ENCODE results near the gene MAMDC4. TPM values are rescaled to one million over a fixed set of nuclear protein-coding genes. Genes with fewer than 3 reads are reported as not detected.

The MAMDC4 gene
- polyA plus RNA-seq, 4 donors, result 6.0 to 10.6 (median 6.9) TPM

DNA sequence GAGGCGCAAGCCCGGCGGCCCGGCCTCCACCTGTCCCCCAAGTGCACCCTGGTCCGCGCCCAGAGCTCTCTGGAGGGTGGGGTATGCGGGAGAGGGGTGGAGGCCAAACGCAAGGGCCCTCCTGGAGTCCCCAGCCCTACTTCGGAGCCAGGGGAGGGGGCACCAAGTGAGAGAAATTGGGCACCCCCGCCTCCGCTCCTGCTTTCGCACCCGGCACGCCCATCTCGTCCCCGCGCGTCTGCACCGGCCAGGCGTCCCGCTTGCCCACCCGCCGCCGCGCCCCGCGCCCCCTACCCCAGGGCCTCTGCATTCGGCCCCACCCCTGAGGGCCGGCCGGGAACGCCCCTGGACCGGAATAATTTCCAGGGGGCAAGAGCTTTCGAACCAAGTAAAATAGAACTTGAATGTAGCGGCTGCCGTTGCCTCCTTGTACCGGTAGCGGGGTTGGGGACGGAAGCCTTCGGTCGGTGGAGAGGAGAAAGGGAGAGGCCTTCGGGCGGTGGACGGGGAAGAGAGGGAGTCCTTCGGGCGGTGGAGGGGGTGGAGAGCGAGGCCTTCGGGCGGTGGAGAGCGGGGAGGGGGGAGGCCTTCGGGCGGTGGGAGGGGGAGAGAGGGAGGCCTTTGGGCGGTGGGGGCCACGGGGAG lies 3.6 kb upstream of the MAMDC4 start:
- DNase-seq (ENCODE audit: low read depth in 4 of 4, low spot score in 3 of 4), result no peak

DNA sequence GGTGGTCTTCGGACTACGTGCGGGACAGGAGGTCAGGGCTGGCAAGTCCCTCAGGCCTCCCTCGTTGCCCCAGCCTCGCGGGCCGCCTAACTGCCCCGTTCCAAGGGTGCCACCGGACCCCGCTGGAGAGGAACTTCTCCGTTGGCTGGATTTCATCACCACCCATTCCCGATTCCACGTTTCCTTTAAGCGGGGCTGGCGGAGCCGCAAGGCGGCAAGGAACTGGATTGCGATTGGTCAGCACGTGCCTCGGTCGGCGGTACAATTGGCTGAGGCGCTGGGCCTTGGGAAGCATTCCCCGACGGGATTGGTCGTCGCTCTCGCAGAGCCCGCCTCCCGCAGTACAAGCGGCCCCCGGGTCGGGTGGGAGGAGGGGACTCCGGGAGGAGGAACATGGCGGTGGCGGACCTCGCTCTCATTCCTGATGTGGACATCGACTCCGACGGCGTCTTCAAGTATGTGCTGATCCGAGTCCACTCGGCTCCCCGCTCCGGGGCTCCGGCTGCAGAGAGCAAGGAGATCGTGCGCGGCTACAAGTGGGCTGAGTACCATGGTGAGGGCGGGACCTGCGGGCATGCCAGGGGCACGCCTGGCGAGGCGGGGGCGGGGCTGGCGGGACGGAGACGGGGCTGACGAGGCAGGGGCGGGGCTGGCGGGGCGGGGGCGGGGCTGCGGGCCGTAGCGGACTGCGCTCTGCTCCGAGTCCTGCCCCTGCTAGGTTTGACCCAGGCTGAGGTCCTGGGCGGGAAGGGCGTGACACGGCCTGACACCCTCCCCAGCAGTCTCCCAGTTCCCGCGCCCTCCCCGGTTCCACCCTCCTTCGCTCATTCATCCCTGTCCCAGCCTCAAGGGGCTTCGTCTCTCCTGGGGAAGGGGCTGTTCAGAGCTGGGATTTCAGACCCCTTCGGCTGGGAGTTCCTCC lies 2.8 kb upstream of the MAMDC4 start, which contains the start of gene PHPT1:
PHPT1 (plus strand) TSS at position 372 of the 922 bp plus-strand sequence; CDS start at position 394, 22 bp downstream.
- peak; percentile 97 to 99 (median 97) for DNase-seq (ENCODE audit: low read depth in 4 of 4, low spot score in 3 of 4)

DNA sequence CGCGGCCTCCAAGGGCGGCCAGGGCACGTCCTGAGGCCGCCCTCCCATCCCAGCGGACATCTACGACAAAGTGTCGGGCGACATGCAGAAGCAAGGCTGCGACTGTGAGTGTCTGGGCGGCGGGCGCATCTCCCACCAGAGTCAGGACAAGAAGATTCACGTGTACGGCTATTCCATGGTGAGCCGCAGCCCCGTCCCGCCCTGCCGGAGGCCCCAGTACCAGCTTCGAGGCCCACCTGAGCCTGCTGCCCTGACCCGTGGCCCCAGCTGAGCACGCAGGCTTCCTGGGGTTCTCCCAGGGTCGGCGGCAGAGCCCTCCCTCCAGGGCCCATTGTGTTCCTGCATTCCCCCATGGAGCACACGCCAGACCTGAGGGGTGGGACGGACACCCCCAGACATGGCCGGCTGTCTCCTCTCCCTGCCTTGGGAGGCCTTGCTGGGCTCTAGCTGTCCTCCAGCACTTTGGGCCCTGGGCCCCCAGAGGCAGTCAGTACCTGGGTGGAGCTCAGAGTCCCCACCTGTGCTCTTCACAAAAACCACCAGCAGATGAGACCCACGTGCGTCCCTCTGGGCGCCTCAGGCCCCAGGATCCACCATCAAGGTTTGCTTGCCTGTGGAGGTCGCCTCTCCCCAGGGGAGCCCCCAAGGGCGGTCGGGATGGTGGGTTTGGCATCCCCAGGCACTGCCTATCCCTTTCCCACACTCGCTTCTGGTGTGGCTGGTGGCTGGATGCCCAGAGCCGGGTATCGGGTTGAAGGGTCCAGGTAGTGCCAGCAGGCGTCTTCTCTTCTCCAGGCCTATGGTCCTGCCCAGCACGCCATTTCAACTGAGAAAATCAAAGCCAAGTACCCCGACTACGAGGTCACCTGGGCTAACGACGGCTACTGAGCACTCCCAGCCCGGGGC lies 1.9 kb upstream of the MAMDC4 start:
- DNase-seq (ENCODE audit: low read depth in 4 of 4, low spot score in 3 of 4), result no peak

DNA sequence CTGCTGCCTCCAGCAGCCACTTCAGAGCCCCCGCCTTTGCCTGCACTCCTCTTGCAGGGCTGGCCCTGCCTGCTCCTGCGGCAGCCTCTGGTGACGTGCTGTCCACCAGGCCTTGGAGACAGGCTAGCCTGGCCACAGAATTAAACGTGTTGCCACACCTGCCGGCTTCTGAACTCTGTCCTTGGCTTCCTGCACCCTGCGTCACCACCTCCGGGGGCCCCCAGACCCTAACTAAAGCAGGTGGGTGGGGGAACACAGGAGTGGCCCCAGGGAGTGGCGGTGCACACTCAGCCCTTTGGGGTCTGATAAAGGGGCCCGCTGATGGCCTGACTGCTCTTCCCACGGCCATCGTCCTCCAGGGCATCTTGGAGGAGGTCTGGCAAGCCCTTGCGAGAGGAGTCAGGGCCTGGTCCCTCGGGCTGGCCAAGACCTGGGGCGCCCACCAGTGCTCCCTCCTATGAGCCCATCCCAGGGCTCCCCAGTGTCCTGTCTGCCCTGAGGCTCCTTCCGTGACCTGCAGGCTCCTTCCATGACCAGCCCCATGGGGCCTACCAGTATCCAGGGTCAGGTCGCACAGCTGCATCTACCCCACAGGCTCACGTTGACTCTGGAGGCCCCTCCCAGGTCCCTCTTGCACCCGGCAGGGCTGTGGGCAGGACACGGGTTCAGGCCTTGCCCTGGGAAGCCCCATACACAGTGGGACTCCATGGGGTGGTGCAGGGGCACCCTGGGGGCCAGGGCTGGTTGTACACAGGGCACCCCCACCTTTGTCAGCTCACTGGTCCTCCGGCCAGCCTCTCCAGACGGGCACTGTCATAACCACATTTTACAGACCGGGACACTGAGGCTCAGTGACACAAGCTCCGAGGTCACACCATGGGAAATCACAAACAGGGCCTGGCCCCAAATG lies 1.0 kb upstream of the MAMDC4 start:
- DNase-seq (ENCODE audit: low read depth in 4 of 4, low spot score in 3 of 4), result no peak

DNA sequence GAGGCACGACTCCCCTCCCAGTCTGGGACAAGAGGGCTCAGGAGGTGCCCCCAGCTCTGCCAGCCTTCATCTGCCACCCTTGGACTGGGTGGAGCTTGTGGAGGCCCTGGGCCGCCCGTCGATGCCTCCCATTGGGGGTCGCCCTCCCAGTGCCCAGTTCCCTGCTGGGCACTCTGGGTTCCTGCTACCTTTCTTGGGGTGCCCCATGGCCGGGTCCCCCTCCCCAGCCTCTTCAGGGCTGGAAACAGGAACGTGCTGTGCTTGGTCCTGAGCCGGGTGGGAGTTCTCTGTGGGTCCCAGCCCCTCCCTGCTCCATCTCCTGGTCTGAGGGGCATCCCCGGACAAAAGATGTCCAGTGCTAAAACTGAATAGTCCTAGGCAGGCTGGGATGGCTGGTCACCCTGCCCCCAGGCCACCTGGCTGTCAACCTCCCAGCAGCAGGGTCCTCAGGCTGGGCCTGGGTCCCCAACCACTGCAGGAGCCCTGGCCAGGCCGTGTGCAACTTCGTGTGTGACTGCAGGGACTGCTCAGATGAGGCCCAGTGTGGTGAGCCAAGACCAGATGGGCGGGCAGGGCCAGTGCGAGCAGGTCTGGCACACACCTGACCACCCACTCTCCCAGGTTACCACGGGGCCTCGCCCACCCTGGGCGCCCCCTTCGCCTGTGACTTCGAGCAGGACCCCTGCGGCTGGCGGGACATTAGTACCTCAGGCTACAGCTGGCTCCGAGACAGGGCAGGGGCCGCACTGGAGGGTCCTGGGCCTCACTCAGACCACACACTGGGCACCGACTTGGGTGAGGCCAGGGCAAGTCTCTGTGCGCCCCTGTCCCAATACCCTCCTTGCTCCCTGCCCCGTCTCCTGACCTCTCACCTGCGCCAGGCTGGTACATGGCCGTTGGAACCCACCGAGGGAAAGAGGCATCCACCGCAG lies 784 bp downstream of the MAMDC4 start:
- no peak for DNase-seq (ENCODE audit: low read depth in 4 of 4, low spot score in 3 of 4)

DNA sequence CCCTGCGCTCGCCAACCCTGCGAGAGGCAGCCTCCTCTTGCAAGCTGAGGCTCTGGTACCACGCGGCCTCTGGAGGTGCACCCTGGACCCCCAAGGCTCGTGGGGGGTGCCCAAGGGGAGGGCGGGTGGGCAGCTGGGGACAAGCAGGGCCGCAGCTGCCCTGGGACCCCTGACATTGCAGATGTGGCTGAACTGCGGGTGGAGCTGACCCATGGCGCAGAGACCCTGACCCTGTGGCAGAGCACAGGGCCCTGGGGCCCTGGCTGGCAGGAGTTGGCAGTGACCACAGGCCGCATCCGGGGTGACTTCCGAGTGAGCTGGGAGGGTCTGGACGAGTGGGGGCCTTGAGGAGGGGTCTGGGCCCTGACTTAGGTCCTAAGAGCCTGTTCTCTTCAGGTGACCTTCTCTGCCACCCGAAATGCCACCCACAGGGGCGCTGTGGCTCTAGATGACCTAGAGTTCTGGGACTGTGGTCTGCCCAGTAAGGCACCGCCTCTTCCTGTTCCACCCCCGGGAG lies 1.5 kb downstream of the MAMDC4 start:
- no peak for DNase-seq (ENCODE audit: low read depth in 4 of 4, low spot score in 3 of 4)

DNA sequence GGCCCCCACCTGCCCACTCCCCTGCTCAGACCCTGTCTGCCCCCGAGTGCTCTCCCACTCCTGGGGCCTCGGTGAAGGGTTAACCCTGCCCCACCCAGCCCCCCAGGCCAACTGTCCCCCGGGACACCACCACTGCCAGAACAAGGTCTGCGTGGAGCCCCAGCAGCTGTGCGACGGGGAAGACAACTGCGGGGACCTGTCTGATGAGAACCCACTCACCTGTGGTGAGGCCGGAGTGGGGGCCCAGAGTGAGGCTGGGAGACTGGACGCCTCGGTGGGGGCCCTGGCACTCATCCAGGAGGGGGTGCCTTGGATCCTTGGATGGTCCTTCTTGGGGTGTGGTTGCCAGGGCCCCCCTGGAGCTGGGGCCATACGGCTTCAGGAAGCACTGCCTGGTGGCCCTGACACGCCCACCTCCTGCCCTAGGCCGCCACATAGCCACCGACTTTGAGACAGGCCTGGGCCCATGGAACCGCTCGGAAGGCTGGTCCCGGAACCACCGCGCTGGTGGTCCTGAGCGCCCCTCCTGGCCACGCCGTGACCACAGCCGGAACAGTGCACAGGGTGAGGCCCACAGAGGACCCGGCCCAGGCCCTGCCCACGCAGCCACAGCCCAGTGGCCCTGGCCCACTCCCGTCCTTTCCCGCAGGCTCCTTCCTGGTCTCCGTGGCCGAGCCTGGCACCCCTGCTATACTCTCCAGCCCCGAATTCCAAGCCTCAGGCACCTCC lies 2.1 kb downstream of the MAMDC4 start:
- DNase-seq (ENCODE audit: low read depth in 4 of 4, low spot score in 3 of 4), result no peak

DNA sequence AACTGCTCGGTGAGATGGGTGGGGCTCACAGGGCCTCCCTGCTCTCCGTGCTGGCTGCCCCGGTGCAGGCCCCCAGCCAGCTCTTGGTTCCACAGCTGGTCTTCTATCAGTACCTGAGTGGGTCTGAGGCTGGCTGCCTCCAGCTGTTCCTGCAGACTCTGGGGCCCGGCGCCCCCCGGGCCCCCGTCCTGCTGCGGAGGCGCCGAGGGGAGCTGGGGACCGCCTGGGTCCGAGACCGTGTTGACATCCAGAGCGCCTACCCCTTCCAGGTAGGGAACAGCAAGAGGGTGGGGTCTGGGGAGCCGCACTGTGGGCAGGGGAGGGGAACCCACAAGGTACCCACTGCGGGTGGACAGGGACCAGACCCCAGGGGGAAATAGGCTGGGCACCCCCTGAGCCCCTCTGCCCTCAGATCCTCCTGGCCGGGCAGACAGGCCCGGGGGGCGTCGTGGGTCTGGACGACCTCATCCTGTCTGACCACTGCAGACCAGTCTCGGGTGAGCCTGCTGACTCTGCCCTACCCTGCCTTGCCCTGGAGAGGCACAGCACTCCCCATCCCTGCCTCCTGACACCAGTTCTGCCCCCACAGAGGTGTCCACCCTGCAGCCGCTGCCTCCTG lies 2.8 kb downstream of the MAMDC4 start:
- no peak for DNase-seq (ENCODE audit: low read depth in 4 of 4, low spot score in 3 of 4)

DNA sequence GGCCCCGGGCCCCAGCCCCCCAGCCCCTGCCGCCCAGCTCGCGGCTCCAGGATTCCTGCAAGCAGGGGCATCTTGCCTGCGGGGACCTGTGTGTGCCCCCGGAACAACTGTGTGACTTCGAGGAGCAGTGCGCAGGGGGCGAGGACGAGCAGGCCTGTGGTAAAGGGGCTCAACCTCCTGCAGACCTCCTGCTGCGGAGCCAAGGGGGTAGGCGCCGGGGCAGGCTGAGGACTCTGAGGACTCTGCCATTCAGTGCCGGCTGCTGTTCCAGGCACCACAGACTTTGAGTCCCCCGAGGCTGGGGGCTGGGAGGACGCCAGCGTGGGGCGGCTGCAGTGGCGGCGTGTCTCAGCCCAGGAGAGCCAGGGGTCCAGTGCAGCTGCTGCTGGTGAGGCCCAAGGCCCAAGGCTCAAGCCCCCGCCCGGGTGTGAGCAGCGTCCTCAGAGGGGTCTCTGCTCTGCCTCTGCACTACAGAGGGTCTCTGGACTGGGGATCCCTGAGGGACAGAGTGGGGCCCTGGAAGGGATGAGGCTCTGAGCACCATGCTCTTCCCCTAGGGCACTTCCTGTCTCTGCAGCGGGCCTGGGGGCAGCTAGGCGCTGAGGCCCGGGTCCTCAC lies 3.4 kb downstream of the MAMDC4 start:
- DNase-seq (ENCODE audit: low read depth in 4 of 4, low spot score in 3 of 4), result no peak

DNA sequence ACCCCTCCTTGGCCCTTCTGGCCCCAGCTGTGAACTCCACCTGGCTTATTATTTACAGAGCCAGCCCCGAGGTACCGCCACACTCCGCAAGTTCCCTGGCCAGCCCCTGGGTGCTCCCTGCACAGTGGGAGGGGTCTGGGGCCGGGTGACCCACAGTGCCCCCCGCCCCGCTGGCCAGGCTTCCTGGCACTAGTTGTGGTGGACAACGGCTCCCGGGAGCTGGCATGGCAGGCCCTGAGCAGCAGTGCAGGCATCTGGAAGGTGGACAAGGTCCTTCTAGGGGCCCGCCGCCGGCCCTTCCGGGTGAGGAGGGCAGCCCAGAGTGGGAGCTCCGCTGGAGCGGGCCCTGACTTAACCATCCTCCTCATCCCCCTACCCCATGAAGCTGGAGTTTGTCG lies 3.9 kb downstream of the MAMDC4 start:
- no peak for DNase-seq (ENCODE audit: low read depth in 4 of 4, low spot score in 3 of 4)

DNA sequence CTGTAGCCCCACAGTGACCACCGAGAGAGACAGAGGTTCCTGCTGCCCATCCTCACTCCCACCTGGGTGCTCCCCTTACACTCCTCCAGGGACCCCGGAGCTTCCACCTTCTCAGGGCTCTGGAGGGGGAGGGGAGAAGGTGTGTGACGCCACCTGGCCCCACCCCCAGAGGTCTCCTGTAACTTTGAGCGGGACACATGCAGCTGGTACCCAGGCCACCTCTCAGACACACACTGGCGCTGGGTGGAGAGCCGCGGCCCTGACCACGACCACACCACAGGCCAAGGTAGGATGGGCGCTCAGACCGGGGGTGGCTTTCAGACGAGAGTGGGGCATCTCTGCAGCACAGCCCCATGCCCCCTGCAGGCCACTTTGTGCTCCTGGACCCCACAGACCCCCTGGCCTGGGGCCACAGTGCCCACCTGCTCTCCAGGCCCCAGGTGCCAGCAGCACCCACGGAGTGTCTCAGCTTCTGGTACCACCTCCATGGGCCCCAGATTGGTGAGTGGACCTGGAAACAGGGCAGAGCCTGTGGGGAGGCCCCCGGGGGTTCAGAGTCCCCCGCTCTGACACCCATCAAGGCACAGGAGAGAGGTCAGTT lies 4.5 kb downstream of the MAMDC4 start:
- DNase-seq (ENCODE audit: low read depth in 4 of 4, low spot score in 3 of 4), result no peak

DNA sequence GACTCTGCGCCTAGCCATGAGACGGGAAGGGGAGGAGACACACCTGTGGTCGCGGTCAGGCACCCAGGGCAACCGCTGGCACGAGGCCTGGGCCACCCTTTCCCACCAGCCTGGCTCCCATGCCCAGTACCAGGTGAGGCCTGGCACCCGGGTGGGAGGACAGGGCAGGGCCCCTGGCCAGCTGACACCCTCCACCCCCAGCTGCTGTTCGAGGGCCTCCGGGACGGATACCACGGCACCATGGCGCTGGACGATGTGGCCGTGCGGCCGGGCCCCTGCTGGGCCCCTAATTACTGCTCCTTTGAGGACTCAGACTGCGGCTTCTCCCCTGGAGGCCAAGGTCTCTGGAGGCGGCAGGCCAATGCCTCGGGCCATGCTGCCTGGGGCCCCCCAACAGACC lies 5.0 kb downstream of the MAMDC4 start:
- no peak for DNase-seq (ENCODE audit: low read depth in 4 of 4, low spot score in 3 of 4)

DNA sequence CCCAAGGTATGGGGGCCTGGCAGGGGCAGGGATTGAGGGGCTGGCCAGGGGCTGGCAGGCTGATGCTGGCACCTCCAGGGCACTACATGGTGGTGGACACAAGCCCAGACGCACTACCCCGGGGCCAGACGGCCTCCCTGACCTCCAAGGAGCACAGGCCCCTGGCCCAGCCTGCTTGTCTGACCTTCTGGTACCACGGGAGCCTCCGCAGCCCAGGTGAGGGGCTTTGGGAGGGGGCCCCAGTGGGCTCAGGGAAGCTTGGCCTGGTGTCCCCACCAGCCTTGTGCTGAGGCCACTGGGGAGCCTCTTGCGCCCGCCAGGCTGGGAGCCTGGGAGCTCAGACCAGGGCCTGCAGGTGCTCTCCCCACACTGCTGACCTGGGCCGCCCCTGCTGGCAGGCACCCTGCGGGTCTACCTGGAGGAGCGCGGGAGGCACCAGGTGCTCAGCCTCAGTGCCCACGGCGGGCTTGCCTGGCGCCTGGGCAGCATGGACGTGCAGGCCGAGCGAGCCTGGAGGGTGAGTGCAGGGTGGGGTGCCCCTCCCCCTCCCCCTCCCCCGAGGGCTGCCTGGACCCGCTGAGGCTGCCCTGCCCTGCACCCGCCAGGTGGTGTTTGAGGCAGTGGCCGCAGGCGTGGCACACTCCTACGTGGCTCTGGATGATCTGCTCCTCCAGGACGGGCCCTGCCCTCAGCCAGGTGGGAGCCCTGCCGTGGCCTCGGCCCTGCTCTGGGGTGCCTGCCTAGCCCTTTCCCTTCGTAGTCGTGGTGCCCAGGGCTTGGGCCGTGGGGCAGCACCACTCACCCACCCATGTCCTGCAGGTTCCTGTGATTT lies 5.7 kb downstream of the MAMDC4 start:
- DNase-seq (ENCODE audit: low read depth in 4 of 4, low spot score in 3 of 4), result no peak

DNA sequence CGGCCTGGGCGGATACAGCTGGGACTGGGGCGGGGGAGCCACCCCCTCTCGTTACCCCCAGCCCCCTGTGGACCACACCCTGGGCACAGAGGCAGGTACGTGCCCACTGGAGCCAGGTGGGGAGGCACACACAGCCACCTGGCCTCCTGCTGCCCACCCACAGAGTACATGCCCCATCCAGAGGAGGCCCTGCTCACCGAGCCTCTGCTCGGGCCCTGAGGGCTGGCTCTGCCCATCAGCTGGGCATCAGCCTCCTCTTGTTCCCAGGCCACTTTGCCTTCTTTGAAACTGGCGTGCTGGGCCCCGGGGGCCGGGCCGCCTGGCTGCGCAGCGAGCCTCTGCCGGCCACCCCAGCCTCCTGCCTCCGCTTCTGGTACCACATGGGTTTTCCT lies 6.3 kb downstream of the MAMDC4 start:
- DNase-seq (ENCODE audit: low read depth in 4 of 4, low spot score in 3 of 4), result no peak

DNA sequence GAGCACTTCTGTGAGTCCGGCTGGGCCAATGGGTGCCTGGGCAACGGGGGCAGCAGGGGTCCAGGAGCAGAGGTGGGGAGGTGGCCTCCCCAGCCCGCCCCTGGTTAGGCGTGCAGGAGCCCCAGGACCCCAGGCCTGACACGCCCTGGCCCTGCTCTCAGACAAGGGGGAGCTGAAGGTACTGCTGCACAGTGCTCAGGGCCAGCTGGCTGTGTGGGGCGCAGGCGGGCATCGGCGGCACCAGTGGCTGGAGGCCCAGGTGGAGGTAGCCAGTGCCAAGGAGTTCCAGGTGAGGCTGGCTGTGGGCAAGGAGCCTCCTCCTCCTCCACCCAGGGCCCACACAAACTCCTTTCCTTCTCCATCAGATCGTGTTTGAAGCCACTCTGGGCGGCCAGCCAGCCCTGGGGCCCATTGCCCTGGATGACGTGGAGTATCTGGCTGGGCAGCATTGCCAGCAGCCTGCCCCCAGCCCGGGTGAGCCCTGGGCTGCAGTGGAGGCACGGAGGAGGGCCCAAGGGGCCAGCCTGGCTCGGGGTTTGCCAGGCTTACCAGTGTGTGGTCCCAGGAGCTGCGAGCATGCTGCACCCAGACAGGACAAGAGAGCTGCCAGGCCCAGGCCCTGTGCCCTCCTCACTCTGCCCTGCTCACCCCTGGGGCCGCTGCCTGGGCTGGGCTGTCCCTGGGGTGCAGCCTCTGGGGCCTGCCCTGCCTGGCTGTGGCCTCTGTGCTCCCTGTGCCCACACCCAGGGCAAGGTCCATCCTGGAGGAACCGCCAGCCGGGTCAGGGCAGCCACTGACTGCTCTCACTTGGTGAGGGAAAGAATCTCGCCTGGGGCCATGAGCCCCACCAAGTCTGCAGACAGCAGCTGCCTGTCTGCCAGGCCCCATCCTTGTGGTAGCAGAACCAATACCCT lies 7.0 kb downstream of the MAMDC4 start:
- no peak for DNase-seq (ENCODE audit: low read depth in 4 of 4, low spot score in 3 of 4)
